ENCODE measurements around the gene ETS1. TPM values are rescaled to one million over a fixed set of nuclear protein-coding genes. Genes with fewer than 3 reads are reported as not detected.

ETS1 gene
- total RNA-seq, 1 experiment from 2014 or later: 82.0 TPM

DNA sequence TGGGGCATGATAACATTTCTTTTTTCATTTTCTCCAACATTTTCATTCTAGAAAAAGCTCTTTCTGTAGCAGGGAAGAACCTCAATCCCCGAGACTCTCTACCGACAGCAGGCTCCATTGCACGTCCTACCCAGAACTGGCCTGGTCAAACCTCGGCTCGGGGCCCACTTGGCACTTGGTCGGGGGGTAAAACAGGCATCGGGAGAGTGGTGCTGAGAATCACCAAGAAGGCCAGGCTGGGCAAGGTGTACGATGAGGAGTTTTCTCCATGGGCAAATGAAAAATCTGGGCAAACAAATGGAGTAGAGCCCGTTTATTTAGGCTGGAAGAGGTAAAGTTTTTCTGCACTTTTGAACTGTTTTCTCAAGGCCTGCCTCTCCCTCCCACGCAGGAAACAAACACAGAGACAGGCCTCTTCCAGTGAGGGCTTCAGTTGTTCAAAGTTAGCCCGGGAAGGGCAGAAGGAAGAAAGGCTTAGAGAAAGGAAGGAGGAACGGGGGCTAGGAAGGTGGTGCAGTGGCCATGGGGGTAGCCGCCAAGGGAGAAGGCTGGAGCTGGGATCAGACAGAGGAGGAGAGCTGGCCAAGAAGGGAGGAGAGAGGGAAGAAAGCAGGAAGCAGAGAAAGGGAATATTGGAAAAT, 87.6 kb downstream of the ETS1 start:
- DNase-seq (ENCODE audit: unreplicated experiment): no peak
- H3K4me1 Mint-ChIP-seq (ENCODE audit: insufficient read depth, unreplicated experiment): peaks cover 83% of the 10 kb centered on the region
- no peaks in the 10 kb centered on the region for H3K9me3 Mint-ChIP-seq (ENCODE audit: unreplicated experiment)
- ChIA-PET POLR2A (interaction anchor here (1.1 to 3.6 kb wide), 3 partner anchors 8 to 15 kb away, joined by 3 to 25 read pairs (median 4); no protein-coding TSS in a partner anchor), CTCF (interaction anchor here (0.6 to 1.5 kb wide), 3 partner anchors 15 to 129 kb away, joined by 3 to 5 read pairs (median 3); no protein-coding TSS in a partner anchor)
- TF ChIP-seq, protein P1, sequence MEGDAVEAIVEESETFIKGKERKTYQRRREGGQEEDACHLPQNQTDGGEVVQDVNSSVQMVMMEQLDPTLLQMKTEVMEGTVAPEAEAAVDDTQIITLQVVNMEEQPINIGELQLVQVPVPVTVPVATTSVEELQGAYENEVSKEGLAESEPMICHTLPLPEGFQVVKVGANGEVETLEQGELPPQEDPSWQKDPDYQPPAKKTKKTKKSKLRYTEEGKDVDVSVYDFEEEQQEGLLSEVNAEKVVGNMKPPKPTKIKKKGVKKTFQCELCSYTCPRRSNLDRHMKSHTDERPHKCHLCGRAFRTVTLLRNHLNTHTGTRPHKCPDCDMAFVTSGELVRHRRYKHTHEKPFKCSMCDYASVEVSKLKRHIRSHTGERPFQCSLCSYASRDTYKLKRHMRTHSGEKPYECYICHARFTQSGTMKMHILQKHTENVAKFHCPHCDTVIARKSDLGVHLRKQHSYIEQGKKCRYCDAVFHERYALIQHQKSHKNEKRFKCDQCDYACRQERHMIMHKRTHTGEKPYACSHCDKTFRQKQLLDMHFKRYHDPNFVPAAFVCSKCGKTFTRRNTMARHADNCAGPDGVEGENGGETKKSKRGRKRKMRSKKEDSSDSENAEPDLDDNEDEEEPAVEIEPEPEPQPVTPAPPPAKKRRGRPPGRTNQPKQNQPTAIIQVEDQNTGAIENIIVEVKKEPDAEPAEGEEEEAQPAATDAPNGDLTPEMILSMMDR (IDR thresholded peaks at IDR 0.05; ENCODE audit: unreplicated experiment): no peak
- H3K27me3 Mint-ChIP-seq (ENCODE audit: insufficient read depth, unreplicated experiment): no peaks in the 10 kb centered on the region
- no peak overlapping the region for H3K4me3 Mint-ChIP-seq (ENCODE audit: unreplicated experiment)
- intact Hi-C loops (cut with micrococcal nuclease): loop anchor here (5.0 kb wide), 1 partner anchor 133 kb away; no protein-coding TSS in a partner anchor
- peak overlapping the region; percentile 84 for H3K27ac Mint-ChIP-seq (ENCODE audit: low read depth, unreplicated experiment)
- H3K36me3 Mint-ChIP-seq (ENCODE audit: insufficient read depth, unreplicated experiment): peaks cover 7% of the 10 kb centered on the region
- no TSS peak for BruUV-seq (replicated peaks)

DNA sequence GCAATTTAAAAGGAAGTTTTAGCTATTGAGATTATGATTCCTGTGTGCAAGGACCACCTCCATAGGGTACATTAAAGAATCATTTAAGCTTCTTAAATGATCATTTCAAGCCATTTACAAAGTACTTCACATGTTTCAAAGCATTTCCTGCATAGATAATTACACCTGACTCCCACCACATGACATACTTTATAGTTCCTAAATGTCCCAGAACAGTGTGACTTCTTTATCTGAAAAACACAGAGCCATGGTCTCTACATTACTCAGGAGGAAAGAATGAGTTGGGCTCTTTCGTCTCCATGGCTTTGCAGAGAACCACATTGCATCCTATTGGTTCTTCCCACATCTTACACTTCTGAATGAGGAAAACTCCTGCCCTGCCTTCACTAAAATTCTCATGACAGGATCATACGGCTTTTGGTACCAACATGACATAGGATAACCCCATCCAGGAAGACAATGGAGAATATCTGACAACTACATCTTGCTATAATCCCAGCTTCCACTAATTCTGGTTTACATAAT, 88.6 kb downstream of the ETS1 start:
- no peaks in the 10 kb centered on the region for H3K27me3 Mint-ChIP-seq (ENCODE audit: insufficient read depth, unreplicated experiment)
- CTCF ChIA-PET: interaction anchor here (0.6 to 1.7 kb wide), 5 partner anchors 9 to 326 kb away, joined by 3 to 6 read pairs (median 5); no protein-coding TSS in a partner anchor
- POLR2A ChIA-PET: interaction anchor here (0.7 to 3.6 kb wide), 4 partner anchors 8 to 20 kb away, joined by 3 to 34 read pairs (median 26); no protein-coding TSS in a partner anchor
- H3K9me3 Mint-ChIP-seq (ENCODE audit: unreplicated experiment): no peaks in the 10 kb centered on the region
- H3K4me1 Mint-ChIP-seq (ENCODE audit: insufficient read depth, unreplicated experiment): peaks cover 74% of the 10 kb centered on the region
- DNase-seq (ENCODE audit: unreplicated experiment): no peak
- BruUV-seq (replicated peaks): no TSS peak
- intact Hi-C loops (cut with micrococcal nuclease): no loop called here
- H3K36me3 Mint-ChIP-seq (ENCODE audit: insufficient read depth, unreplicated experiment): peaks cover 7% of the 10 kb centered on the region
- no peak overlapping the region for H3K27ac Mint-ChIP-seq (ENCODE audit: low read depth, unreplicated experiment)
- TF ChIP-seq, protein P1 (IDR thresholded peaks at IDR 0.05; ENCODE audit: unreplicated experiment): no peak
- H3K4me3 Mint-ChIP-seq (ENCODE audit: unreplicated experiment): no peak overlapping the region

DNA sequence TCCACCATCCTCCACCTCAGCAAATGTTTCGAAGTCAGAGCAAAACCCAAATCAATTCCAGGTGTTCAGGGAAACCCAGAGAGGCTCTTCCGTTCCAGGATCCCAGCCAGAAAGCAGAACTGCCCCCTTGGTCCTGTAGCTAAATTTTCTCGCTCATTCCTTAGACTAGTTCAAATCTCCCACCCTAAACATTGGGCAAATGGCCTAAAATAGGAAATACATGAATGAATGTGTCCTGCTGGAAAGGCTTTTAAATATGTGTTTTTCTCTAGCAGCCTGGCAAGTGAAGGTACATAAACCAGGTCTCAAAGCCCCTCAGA, 89.6 kb downstream of the ETS1 start:
- TF ChIP-seq, protein P1 (IDR thresholded peaks at IDR 0.05; ENCODE audit: unreplicated experiment): no peak
- no peaks in the 10 kb centered on the region for H3K27me3 Mint-ChIP-seq (ENCODE audit: insufficient read depth, unreplicated experiment)
- ChIA-PET POLR2A (interaction anchor here (0.6 to 3.6 kb wide), 13 partner anchors 9 to 289 kb away, joined by 3 to 34 read pairs (median 5); no protein-coding TSS in a partner anchor), CTCF (interaction anchor here (0.5 to 1.7 kb wide), 7 partner anchors 8 to 339 kb away, joined by 3 to 6 read pairs (median 4); no protein-coding TSS in a partner anchor)
- no peaks in the 10 kb centered on the region for H3K9me3 Mint-ChIP-seq (ENCODE audit: unreplicated experiment)
- H3K4me3 Mint-ChIP-seq (ENCODE audit: unreplicated experiment): peak overlapping the region; percentile 75
- no peak for DNase-seq (ENCODE audit: unreplicated experiment)
- peaks cover 75% of the 10 kb centered on the region for H3K4me1 Mint-ChIP-seq (ENCODE audit: insufficient read depth, unreplicated experiment)
- H3K27ac Mint-ChIP-seq (ENCODE audit: low read depth, unreplicated experiment): peak overlapping the region; percentile 92
- peaks cover 7% of the 10 kb centered on the region for H3K36me3 Mint-ChIP-seq (ENCODE audit: insufficient read depth, unreplicated experiment)
- intact Hi-C loops (cut with micrococcal nuclease): no loop called here
- no TSS peak for BruUV-seq (replicated peaks)

DNA sequence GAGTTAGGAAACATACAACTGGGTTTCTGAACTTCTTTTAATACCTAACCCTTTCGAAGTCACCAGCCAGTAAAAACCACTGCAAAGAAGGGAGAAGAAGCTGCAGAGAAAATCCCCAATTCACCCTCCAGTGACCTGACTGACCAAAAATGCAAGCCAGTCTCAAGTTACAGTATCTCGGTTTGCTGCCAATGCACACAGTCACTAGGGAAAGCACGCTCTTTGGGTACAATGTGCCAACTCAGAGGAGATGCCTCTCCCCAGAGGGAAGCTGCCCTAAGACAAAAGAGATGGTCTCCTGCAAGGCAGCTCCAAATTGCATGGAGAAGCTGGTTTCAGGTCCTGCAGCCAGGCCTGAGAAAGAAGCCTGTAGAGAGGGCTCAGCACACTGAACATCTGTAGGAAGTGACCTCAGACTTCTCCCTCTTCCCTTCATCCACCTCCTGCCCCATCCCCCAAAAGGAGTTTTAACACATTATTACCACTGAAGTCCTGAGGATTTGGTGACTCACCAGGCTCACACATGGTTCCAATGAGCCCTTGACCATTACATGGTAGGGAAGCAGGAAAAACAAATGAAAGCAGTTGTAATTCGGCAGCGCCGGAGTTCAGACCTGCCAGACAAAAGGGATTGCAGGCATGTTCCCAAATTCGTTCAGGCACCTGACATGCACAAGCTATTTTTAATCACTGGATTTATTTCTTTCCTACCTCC, 90.1 kb downstream of the ETS1 start:
- Mint-ChIP-seq H3K36me3 (ENCODE audit: insufficient read depth, unreplicated experiment) (peaks cover 7% of the 10 kb centered on the region), H3K4me1 (ENCODE audit: insufficient read depth, unreplicated experiment) (peaks cover 75% of the 10 kb centered on the region), H3K4me3 (ENCODE audit: unreplicated experiment) (peak overlapping the region; percentile 75), H3K9me3 (ENCODE audit: unreplicated experiment) (no peaks in the 10 kb centered on the region), H3K27me3 (ENCODE audit: insufficient read depth, unreplicated experiment) (no peaks in the 10 kb centered on the region), H3K27ac (ENCODE audit: low read depth, unreplicated experiment) (peak overlapping the region; percentile 92)
- ChIA-PET POLR2A (interaction anchor here (0.6 to 3.6 kb wide), 16 partner anchors 9 to 289 kb away, joined by 3 to 34 read pairs (median 4); no protein-coding TSS in a partner anchor), CTCF (interaction anchor here (0.5 to 1.2 kb wide), 7 partner anchors 24 to 339 kb away, joined by 3 to 4 read pairs (median 4); no protein-coding TSS in a partner anchor)
- TF ChIP-seq, protein P1 (IDR thresholded peaks at IDR 0.05; ENCODE audit: unreplicated experiment): no peak
- peak; percentile 94 for DNase-seq (ENCODE audit: unreplicated experiment)
- TSS peak; percentile 2 for BruUV-seq (replicated peaks)
- intact Hi-C loops (cut with micrococcal nuclease): no loop called here
